DND-41 (cell line): ENCODE measurements around the gene DNAJC6.
A peak's percentile ranks its signal among the peaks of the same experiment; 100 is the strongest.

Experiments used
- ATAC-seq: fragments of 200-7000 bp; cut with Tn5 transposase; 3 replicates; pipeline ENCODE4 v1.9.1; 2021; ENCODE audit warnings: low read depth; ENCODE audit not compliant: insufficient read depth
- DNase-seq: peaks from one replicate; pipeline ENCODE4 v3.0.0-alpha.2; 2020
- H2AFZ ChIP-seq: 2 replicates; pipeline ENCODE4 v1.6.0; 2012; ENCODE audit warnings: low read depth, low read length
- H3K27ac ChIP-seq: 2 replicates; pipeline ENCODE4 v1.5.1; 2012; ENCODE audit warnings: low read length, inconsistent platforms
- H3K27me3 ChIP-seq: fragments of 200-600 bp; sonication (generic); 2 replicates; pipeline ENCODE4 v1.6.0; 2012; ENCODE audit warnings: low read length, mild to moderate bottlenecking, inconsistent platforms; ENCODE audit not compliant: insufficient read depth, poor library complexity
- H3K36me3 ChIP-seq: 2 replicates; pipeline ENCODE4 v1.5.1; 2012; ENCODE audit warnings: low read length, inconsistent platforms; ENCODE audit not compliant: insufficient read depth
- H3K4me1 ChIP-seq: 2 replicates; pipeline ENCODE4 v1.5.1; 2012; ENCODE audit warnings: mild to moderate bottlenecking, low read length; ENCODE audit not compliant: insufficient read depth
- H3K4me2 ChIP-seq: 2 replicates; pipeline ENCODE4 v1.6.0; 2012; ENCODE audit warnings: mild to moderate bottlenecking, moderate library complexity, low read length, inconsistent platforms; ENCODE audit not compliant: insufficient read depth
- H3K4me3 ChIP-seq, 2 experiments: fragments of 200-600 bp in 1 of 2; shearing (Covaris generic) in 1 of 2; 2 replicates each; pipeline ENCODE4 v1.5.1; 2012 to 2016; ENCODE audit warnings: inconsistent platforms in 2 of 2, low read length in 2 of 2, mild to moderate bottlenecking in 2 of 2, low read depth in 1 of 2, moderate library complexity in 1 of 2
- H3K79me2 ChIP-seq: 2 replicates; pipeline ENCODE4 v1.6.0; 2012; ENCODE audit warnings: low read length, inconsistent platforms; ENCODE audit not compliant: insufficient read depth
- H3K9ac ChIP-seq: 2 replicates; pipeline ENCODE4 v1.6.0; 2012; ENCODE audit warnings: low read depth, mild to moderate bottlenecking, inconsistent platforms, low read length, moderate library complexity
- H3K9me3 ChIP-seq: 2 replicates; pipeline ENCODE4 v1.5.1; 2012; ENCODE audit warnings: low read length, moderate library complexity, mild to moderate bottlenecking, inconsistent platforms; ENCODE audit not compliant: insufficient read depth, severe bottlenecking
- H4K20me1 ChIP-seq: 2 replicates; pipeline ENCODE4 v1.6.0; 2012; ENCODE audit warnings: low read length; ENCODE audit not compliant: insufficient read depth
- EZH2 ChIP-seq: IDR thresholded peaks from 3 replicates; pipeline ENCODE4 v1.6.1; 2012; ENCODE audit warnings: borderline replicate concordance, low read depth, mild to moderate bottlenecking, moderate library complexity, low read length, inconsistent platforms; ENCODE audit not compliant: severe bottlenecking
- TF ChIP-seq, protein P1 (sequence below): IDR thresholded peaks from 2 replicates; pipeline ENCODE4 v1.5.1; 2012; ENCODE audit warnings: borderline replicate concordance, low read length, moderate library complexity, mild to moderate bottlenecking; ENCODE audit not compliant: poor library complexity, severe bottlenecking; ENCODE audit errors: extremely low read depth

The DNAJC6 gene

DNA sequence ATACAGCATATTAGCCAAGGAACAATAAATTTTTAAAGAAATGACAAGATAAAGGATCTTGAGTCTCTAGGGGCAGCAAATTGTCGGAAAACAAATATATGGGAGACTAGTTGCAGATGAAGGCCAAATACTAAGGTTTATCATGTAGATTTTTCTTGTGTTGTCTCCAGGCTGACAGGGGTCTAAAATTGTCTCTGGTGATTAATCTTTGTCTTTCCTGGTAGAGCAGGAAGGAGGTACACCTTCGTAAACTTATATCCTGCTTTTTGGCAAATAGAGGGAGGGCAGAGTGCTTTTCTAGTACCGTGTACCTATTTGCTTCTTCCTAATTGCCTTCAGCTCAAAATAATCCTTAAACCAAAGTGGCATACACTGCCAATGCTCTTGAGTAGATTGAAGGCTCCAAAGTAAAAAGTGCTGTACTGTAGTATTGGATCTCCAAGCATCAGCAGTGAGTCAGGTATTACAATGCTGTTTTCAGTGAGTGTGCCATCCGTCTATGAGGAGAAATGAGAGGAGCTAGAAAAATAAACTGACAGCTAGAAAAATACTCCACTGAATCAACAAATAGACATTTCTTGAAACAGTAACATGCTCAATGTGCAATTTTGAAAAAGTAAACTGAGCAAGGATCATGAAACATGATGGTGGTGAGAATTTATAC lies 109.3 kb downstream of the DNAJC6 start:
- H2AFZ ChIP-seq: peak overlapping the region; percentile 97; the same call in 1 of the 2 replicates
- no peaks in the 10 kb centered on the region for H3K9me3 ChIP-seq
- no peak overlapping the region for H3K27ac ChIP-seq
- H3K27me3 ChIP-seq: no peaks in the 10 kb centered on the region
- H4K20me1 ChIP-seq: no peaks in the 10 kb centered on the region
- H3K4me3 ChIP-seq: no peak overlapping the region
- H3K79me2 ChIP-seq: peaks cover 21% of the 10 kb centered on the region
- H3K4me2 ChIP-seq: no peak overlapping the region
- peaks cover 29% of the 10 kb centered on the region for H3K4me1 ChIP-seq
- TF ChIP-seq, protein P1, sequence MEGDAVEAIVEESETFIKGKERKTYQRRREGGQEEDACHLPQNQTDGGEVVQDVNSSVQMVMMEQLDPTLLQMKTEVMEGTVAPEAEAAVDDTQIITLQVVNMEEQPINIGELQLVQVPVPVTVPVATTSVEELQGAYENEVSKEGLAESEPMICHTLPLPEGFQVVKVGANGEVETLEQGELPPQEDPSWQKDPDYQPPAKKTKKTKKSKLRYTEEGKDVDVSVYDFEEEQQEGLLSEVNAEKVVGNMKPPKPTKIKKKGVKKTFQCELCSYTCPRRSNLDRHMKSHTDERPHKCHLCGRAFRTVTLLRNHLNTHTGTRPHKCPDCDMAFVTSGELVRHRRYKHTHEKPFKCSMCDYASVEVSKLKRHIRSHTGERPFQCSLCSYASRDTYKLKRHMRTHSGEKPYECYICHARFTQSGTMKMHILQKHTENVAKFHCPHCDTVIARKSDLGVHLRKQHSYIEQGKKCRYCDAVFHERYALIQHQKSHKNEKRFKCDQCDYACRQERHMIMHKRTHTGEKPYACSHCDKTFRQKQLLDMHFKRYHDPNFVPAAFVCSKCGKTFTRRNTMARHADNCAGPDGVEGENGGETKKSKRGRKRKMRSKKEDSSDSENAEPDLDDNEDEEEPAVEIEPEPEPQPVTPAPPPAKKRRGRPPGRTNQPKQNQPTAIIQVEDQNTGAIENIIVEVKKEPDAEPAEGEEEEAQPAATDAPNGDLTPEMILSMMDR: no peak
- TF ChIP-seq EZH2: no peak
- DNase-seq (no peak), ATAC-seq (no peak)
- H3K9ac ChIP-seq: no peak overlapping the region
- H3K36me3 ChIP-seq: no peaks in the 10 kb centered on the region; the same call in 1 of the 2 replicates

DNA sequence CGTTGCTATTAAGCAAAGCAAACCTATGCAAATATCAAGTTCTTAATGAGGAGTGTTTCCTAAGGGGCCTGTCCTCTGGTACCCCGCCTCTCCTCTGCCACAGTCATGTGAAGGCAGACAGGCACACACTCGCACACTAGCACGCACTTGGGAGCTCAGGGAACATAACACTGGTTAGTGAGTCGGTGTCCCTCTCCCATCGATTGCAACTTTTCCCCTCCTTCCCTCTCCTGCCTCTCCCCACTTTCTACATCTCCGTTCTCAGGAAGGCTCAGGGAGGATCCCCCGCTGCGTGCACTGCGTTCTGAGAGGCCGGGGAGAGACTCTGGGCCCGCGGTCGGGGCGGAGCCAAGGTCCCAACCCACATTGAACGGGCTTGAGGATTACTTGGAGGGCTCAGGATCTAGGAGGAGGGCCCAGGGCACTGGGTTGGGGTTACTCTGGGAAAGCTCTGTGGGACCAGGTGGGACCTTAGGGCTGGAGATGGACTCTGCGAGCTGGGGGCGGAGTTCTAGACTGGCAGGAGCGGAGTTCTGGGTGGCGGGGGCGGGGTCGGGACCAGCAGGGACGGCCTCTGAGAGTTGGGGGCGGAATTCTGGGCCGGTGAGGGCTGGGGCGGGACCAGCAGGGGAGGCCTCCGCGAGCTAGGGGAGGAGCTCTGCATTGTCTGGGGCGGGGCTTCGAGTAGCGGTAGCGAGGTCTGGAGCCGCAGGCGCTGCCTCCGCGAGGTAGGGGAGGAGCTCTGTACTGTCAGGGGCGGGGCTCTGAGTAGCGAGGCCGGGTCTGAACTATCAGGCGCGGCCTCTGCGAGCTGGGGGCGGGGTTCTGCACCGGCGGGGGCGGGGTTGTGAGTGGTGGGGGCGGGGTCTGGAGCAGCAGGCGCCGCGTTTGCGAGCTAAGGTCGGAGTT lies 110.6 kb downstream of the DNAJC6 start:
- peak overlapping the region; percentile 66 for H3K27ac ChIP-seq
- H3K4me2 ChIP-seq: peak overlapping the region; percentile 95
- H4K20me1 ChIP-seq: no peaks in the 10 kb centered on the region
- DNase-seq (peak; percentile 98), ATAC-seq (peak; percentile 90)
- peak overlapping the region; percentile 97 for H2AFZ ChIP-seq
- TF ChIP-seq EZH2: no peak
- TF ChIP-seq, protein P1: no peak
- peak overlapping the region; percentile 73 for H3K9ac ChIP-seq
- H3K27me3 ChIP-seq: no peaks in the 10 kb centered on the region
- H3K36me3 ChIP-seq: peaks cover 2% of the 10 kb centered on the region; the same call in 1 of the 2 replicates
- peaks cover 29% of the 10 kb centered on the region for H3K4me1 ChIP-seq
- peaks cover 21% of the 10 kb centered on the region for H3K79me2 ChIP-seq
- no peaks in the 10 kb centered on the region for H3K9me3 ChIP-seq
- peak overlapping the region; percentile 81 to 83 for H3K4me3 ChIP-seq

DNA sequence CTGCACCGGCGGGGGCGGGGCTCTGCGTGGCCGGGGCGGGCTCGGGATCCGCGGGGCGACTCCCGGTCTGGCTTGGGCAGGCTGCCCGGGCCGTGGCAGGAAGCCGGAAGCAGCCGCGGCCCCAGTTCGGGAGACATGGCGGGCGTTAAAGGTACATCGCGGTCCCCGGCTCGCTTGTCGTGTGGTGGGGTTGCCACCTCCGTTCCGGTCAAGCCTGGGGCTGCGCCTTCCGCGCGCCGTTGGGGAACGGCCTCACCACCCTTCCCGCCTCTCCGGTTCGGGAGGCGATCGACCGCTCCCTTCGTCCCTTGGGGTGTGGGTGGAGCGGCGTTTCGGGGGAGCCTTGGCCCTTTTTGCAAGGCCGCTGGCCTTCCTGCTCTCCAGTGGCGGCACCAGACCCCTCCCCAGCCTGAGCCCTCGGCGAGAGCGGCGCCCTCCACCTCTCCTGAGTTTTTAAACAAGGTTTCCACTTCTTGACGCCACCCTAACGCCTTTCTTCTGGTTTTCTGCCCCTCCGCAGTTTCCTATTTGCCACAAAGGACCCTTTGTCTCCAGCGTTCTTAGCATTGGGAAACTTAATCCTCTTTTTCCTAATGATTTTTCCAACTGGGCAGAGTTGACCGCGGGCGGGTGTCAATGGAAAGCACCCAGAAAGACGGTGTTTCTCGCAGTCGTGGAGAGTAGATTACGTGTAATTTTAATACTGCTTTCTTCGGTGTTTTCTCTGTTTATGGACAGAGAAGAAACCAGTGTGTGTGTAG lies 111.4 kb downstream of the DNAJC6 start, which contains the start of the genes LEPR and LEPROT:
Gene LEPR (plus strand): TSS at position 79 of the 761 bp plus-strand sequence. CDS start 144,898 bp downstream, outside the sequence.
Gene LEPROT (plus strand): TSS at position 79 of the 761 bp plus-strand sequence. CDS start 57 bp downstream, at position 136.
- Histone ChIP-seq H4K20me1 (no peaks in the 10 kb centered on the region), H3K27ac (peak within 1 kb of the TSS; percentile 81), H3K36me3 (peaks cover 10% of the 10 kb centered on the region), H3K79me2 (peaks cover 21% of the 10 kb centered on the region), H3K27me3 (no peaks in the 10 kb centered on the region), H2AFZ (peak within 1 kb of the TSS; percentile 97), H3K4me3 (peak within 1 kb of the TSS; percentile 81 to 83), H3K9me3 (no peaks in the 10 kb centered on the region), H3K4me1 (peaks cover 29% of the 10 kb centered on the region), H3K4me2 (peak within 1 kb of the TSS; percentile 95), H3K9ac (peak within 1 kb of the TSS; percentile 73)
- TF ChIP-seq EZH2: no peak
- TF ChIP-seq, protein P1: no peak
- ATAC-seq (peak; percentile 70), DNase-seq (peak; percentile 6)
